ENCODE data around the gene CCDC28A.
A peak's percentile ranks its signal among the peaks of the same experiment; 100 is the strongest.

The CCDC28A gene

GRCh38 chr6:138787138-138787537 lies 13.6 kb downstream of the CCDC28A start:
- H3K27ac ChIP-seq (ENCODE audit: insufficient read depth, low read depth, low read length, poor library complexity, severe bottlenecking) = no peak overlapping the region
- no peaks in the 10 kb centered on the region for H3K27me3 ChIP-seq (ENCODE audit: control insufficient read depth, insufficient read depth, low read length, poor library complexity, severe bottlenecking)
- H3K9me3 ChIP-seq (ENCODE audit: control insufficient read depth, low read length) = no peaks in the 10 kb centered on the region
- 92% methylated on average over 1 of the region's 1 CpG; no CpG with 5 or more reads in 1 of the 2 experiments for WGBS, 2 experiments
- H3K4me3 ChIP-seq (ENCODE audit: insufficient read depth, low read depth, low read length) = no peak overlapping the region
- H3K36me3 ChIP-seq (ENCODE audit: control insufficient read depth, insufficient read depth, low read length) = no peaks in the 10 kb centered on the region
- no peaks in the 10 kb centered on the region for H3K4me1 ChIP-seq (ENCODE audit: control insufficient read depth, insufficient read depth, low read length)

GRCh38 chr6:138795809-138796603 lies 22.4 kb downstream of the CCDC28A start, which contains the start of gene ECT2L:
ECT2L (plus strand) TSS chr6:138796087; CDS start chr6:138813275, 17,188 bp downstream.
- peak within 1 kb of the TSS; percentile 47 for H3K27ac ChIP-seq (ENCODE audit: insufficient read depth, low read depth, low read length, poor library complexity, severe bottlenecking)
- H3K9me3 ChIP-seq (ENCODE audit: control insufficient read depth, low read length) = no peaks in the 10 kb centered on the region
- H3K36me3 ChIP-seq (ENCODE audit: control insufficient read depth, insufficient read depth, low read length) = no peaks in the 10 kb centered on the region
- peaks cover 21% of the 10 kb centered on the region for H3K27me3 ChIP-seq (ENCODE audit: control insufficient read depth, insufficient read depth, low read length, poor library complexity, severe bottlenecking)
- 8 to 12% methylated on average over 50 of the region's 50 CpGs for WGBS, 2 experiments
- H3K4me1 ChIP-seq (ENCODE audit: control insufficient read depth, insufficient read depth, low read length) = no peaks in the 10 kb centered on the region
- H3K4me3 ChIP-seq (ENCODE audit: insufficient read depth, low read depth, low read length) = peak within 1 kb of the TSS; percentile 35

- WGBS, 2 experiments = 100% methylated on average over 1 of the region's 2 CpGs
These were observed 23.2 kb downstream of the CCDC28A start for GRCh38 chr6:138796771-138797170.

GRCh38 chr6:138797806-138798446 lies 24.4 kb downstream of the CCDC28A start:
- H3K27me3 ChIP-seq (ENCODE audit: control insufficient read depth, insufficient read depth, low read length, poor library complexity, severe bottlenecking) = peaks cover 21% of the 10 kb centered on the region
- WGBS, 2 experiments = 65 to 88% methylated on average over 2 to 4 of the region's 4 CpGs
- H3K4me1 ChIP-seq (ENCODE audit: control insufficient read depth, insufficient read depth, low read length) = no peaks in the 10 kb centered on the region
- H3K4me3 ChIP-seq (ENCODE audit: insufficient read depth, low read depth, low read length) = no peak overlapping the region
- no peaks in the 10 kb centered on the region for H3K9me3 ChIP-seq (ENCODE audit: control insufficient read depth, low read length)
- no peak overlapping the region for H3K27ac ChIP-seq (ENCODE audit: insufficient read depth, low read depth, low read length, poor library complexity, severe bottlenecking)
- H3K36me3 ChIP-seq (ENCODE audit: control insufficient read depth, insufficient read depth, low read length) = no peaks in the 10 kb centered on the region

More at GRCh38 chr6:138796771-138797170, 23.2 kb downstream of the CCDC28A start:
- Histone ChIP-seq H3K9me3 (ENCODE audit: control insufficient read depth, low read length) (no peaks in the 10 kb centered on the region), H3K36me3 (ENCODE audit: control insufficient read depth, insufficient read depth, low read length) (no peaks in the 10 kb centered on the region), H3K27me3 (ENCODE audit: control insufficient read depth, insufficient read depth, low read length, poor library complexity, severe bottlenecking) (peaks cover 21% of the 10 kb centered on the region), H3K4me3 (ENCODE audit: insufficient read depth, low read depth, low read length) (no peak overlapping the region), H3K4me1 (ENCODE audit: control insufficient read depth, insufficient read depth, low read length) (no peaks in the 10 kb centered on the region), H3K27ac (ENCODE audit: insufficient read depth, low read depth, low read length, poor library complexity, severe bottlenecking) (no peak overlapping the region)

- H3K9me3 ChIP-seq (ENCODE audit: control insufficient read depth, low read length) = no peaks in the 10 kb centered on the region
- H3K4me1 ChIP-seq (ENCODE audit: control insufficient read depth, insufficient read depth, low read length) = no peaks in the 10 kb centered on the region
- WGBS, 2 experiments = 37 to 41% methylated on average over 2 of the region's 2 CpGs
- H3K27ac ChIP-seq (ENCODE audit: insufficient read depth, low read depth, low read length, poor library complexity, severe bottlenecking) = no peak overlapping the region
- peaks cover 17% of the 10 kb centered on the region for H3K27me3 ChIP-seq (ENCODE audit: control insufficient read depth, insufficient read depth, low read length, poor library complexity, severe bottlenecking)
- no peak overlapping the region for H3K4me3 ChIP-seq (ENCODE audit: insufficient read depth, low read depth, low read length)
- no peaks in the 10 kb centered on the region for H3K36me3 ChIP-seq (ENCODE audit: control insufficient read depth, insufficient read depth, low read length)
These were observed 27.0 kb downstream of the CCDC28A start for GRCh38 chr6:138800377-138801150.

- WGBS, 2 experiments = 93 to 94% methylated on average over 2 of the region's 2 CpGs
- no peak overlapping the region for H3K4me3 ChIP-seq (ENCODE audit: insufficient read depth, low read depth, low read length)
- H3K27ac ChIP-seq (ENCODE audit: insufficient read depth, low read depth, low read length, poor library complexity, severe bottlenecking) = no peak overlapping the region
- no peaks in the 10 kb centered on the region for H3K27me3 ChIP-seq (ENCODE audit: control insufficient read depth, insufficient read depth, low read length, poor library complexity, severe bottlenecking)
- no peaks in the 10 kb centered on the region for H3K9me3 ChIP-seq (ENCODE audit: control insufficient read depth, low read length)
- no peaks in the 10 kb centered on the region for H3K36me3 ChIP-seq (ENCODE audit: control insufficient read depth, insufficient read depth, low read length)
- H3K4me1 ChIP-seq (ENCODE audit: control insufficient read depth, insufficient read depth, low read length) = no peaks in the 10 kb centered on the region
These were observed 29.8 kb downstream of the CCDC28A start for GRCh38 chr6:138803331-138803730.

GRCh38 chr6:138803861-138804260 lies 30.3 kb downstream of the CCDC28A start:
- Histone ChIP-seq H3K27ac (ENCODE audit: insufficient read depth, low read depth, low read length, poor library complexity, severe bottlenecking) (no peak overlapping the region), H3K36me3 (ENCODE audit: control insufficient read depth, insufficient read depth, low read length) (no peaks in the 10 kb centered on the region), H3K4me1 (ENCODE audit: control insufficient read depth, insufficient read depth, low read length) (no peaks in the 10 kb centered on the region), H3K4me3 (ENCODE audit: insufficient read depth, low read depth, low read length) (no peak overlapping the region), H3K27me3 (ENCODE audit: control insufficient read depth, insufficient read depth, low read length, poor library complexity, severe bottlenecking) (no peaks in the 10 kb centered on the region), H3K9me3 (ENCODE audit: control insufficient read depth, low read length) (no peaks in the 10 kb centered on the region)
- 96 to 100% methylated on average over 2 of the region's 4 CpGs for WGBS, 2 experiments

GRCh38 chr6:138805016-138805765 lies 31.6 kb downstream of the CCDC28A start:
- no peaks in the 10 kb centered on the region for H3K27me3 ChIP-seq (ENCODE audit: control insufficient read depth, insufficient read depth, low read length, poor library complexity, severe bottlenecking)
- 93 to 95% methylated on average over 9 of the region's 9 CpGs for WGBS, 2 experiments
- H3K36me3 ChIP-seq (ENCODE audit: control insufficient read depth, insufficient read depth, low read length) = no peaks in the 10 kb centered on the region
- no peak overlapping the region for H3K27ac ChIP-seq (ENCODE audit: insufficient read depth, low read depth, low read length, poor library complexity, severe bottlenecking)
- no peaks in the 10 kb centered on the region for H3K4me1 ChIP-seq (ENCODE audit: control insufficient read depth, insufficient read depth, low read length)
- H3K9me3 ChIP-seq (ENCODE audit: control insufficient read depth, low read length) = no peaks in the 10 kb centered on the region
- H3K4me3 ChIP-seq (ENCODE audit: insufficient read depth, low read depth, low read length) = no peak overlapping the region

GRCh38 chr6:138806889-138807288 lies 33.3 kb downstream of the CCDC28A start:
- Histone ChIP-seq H3K4me1 (ENCODE audit: control insufficient read depth, insufficient read depth, low read length) (no peaks in the 10 kb centered on the region), H3K27me3 (ENCODE audit: control insufficient read depth, insufficient read depth, low read length, poor library complexity, severe bottlenecking) (no peaks in the 10 kb centered on the region), H3K27ac (ENCODE audit: insufficient read depth, low read depth, low read length, poor library complexity, severe bottlenecking) (no peak overlapping the region), H3K4me3 (ENCODE audit: insufficient read depth, low read depth, low read length) (no peak overlapping the region), H3K36me3 (ENCODE audit: control insufficient read depth, insufficient read depth, low read length) (no peaks in the 10 kb centered on the region), H3K9me3 (ENCODE audit: control insufficient read depth, low read length) (no peaks in the 10 kb centered on the region)
- no CpG with 5 or more reads among the region's 1 CpG for WGBS, 2 experiments

All from ectodermal cell (in vitro differentiated cells).